ENCODE results near the gene SMPDL3A.

GRCh38 chr6:122751326-122751725 is 37.7 kb upstream of the SMPDL3A start:
- TF ChIP-seq PBX3 (IDR thresholded peaks at IDR 0.05), result no peak
- TF ChIP-seq REST (IDR thresholded peaks at IDR 0.05), result no peak
- TF ChIP-seq CTCF (IDR thresholded peaks at IDR 0.05), result no peak
- TF ChIP-seq RFX5 (IDR thresholded peaks at IDR 0.05), result no peak
